HG03521 (cell line): ENCODE data around the gene SREK1.
"Not testable (repeated sequence)": the region's sequence is repeated elsewhere in the genome, so short reads cannot be mapped to it uniquely, and the experiment has no call there.

Source experiments
- ATAC-seq: cut with Tn5 transposase; IDR thresholded peaks from one replicate; pipeline ENCODE4 v1.9.1; 2021; ENCODE audit warnings: mild to moderate bottlenecking, moderate library complexity; ENCODE audit not compliant: unreplicated experiment

The SREK1 gene

GRCh38 chr5:66213533-66213932 lies 69.4 kb downstream of the SREK1 start:
- ATAC-seq: no peak

- no peak for ATAC-seq
Measured at GRCh38 chr5:66222455-66222854, 78.4 kb downstream of the SREK1 start.

- ATAC-seq: not testable (repeated sequence)
Measured at GRCh38 chr5:66222896-66223295, 78.8 kb downstream of the SREK1 start.

GRCh38 chr5:66223637-66224036 lies 79.5 kb downstream of the SREK1 start:
- no peak for ATAC-seq

GRCh38 chr5:66224274-66224673 lies 80.2 kb downstream of the SREK1 start:
- no peak for ATAC-seq

GRCh38 chr5:66224773-66225553 lies 80.9 kb downstream of the SREK1 start:
- ATAC-seq: no peak

- ATAC-seq: no peak
Measured at GRCh38 chr5:66230551-66230950, 86.5 kb downstream of the SREK1 start.

GRCh38 chr5:66231508-66231907 lies 87.4 kb downstream of the SREK1 start:
- ATAC-seq: no peak

GRCh38 chr5:66232275-66232674 lies 88.2 kb downstream of the SREK1 start:
- ATAC-seq: no peak

- no peak for ATAC-seq
Measured at GRCh38 chr5:66232706-66233445, 88.8 kb downstream of the SREK1 start.
